ENCODE results near the gene DPP6. TPM values are rescaled to one million over a fixed set of nuclear protein-coding genes. Genes with fewer than 3 reads are reported as not detected.

Gene DPP6
- polyA plus RNA-seq, 1 donor (not counting 4 experiments of a cell fraction or from before 2014, with no cell fraction given): not detected

DNA sequence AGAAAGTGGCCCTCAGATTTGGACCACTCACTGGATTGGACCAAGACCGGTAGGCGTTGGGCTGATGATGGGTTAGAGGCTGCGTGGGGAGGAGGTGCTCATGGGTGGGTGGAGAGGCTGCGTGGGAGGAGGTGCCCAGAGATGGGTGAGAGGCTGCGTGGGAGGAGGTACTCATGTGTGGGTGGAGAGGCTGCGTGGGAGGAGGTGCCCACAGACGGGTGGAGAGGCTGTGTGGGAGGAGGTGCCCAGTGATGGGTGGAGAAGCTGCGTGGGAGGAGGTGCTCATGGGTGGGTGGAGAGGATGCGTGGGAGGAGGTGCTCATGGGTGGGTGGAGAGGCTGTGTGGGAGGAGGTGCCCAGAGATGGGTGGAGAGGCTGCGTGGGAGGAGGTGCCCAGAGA, 604.4 kb downstream of the DPP6 start:
- H4K20me1 ChIP-seq (ENCODE audit: control insufficient read depth, extremely low read depth, insufficient read depth, low read length): no peaks in the 10 kb centered on the region
- H3K4me1 ChIP-seq (ENCODE audit: control insufficient read depth, extremely low read depth, insufficient read depth, low read length): no peaks in the 10 kb centered on the region
- H3K9ac ChIP-seq (ENCODE audit: control insufficient read depth, extremely low read depth, insufficient read depth, low read length): no peak overlapping the region
- FAIRE-seq (no peak), DNase-seq (ENCODE audit: low read depth, low spot score) (no peak)
- H3K27ac ChIP-seq (ENCODE audit: control insufficient read depth, insufficient read depth, low read length): no peak overlapping the region
- TF ChIP-seq EZH2 (IDR thresholded peaks at IDR 0.05; ENCODE audit: low read length): no peak
- TF ChIP-seq, protein P1, sequence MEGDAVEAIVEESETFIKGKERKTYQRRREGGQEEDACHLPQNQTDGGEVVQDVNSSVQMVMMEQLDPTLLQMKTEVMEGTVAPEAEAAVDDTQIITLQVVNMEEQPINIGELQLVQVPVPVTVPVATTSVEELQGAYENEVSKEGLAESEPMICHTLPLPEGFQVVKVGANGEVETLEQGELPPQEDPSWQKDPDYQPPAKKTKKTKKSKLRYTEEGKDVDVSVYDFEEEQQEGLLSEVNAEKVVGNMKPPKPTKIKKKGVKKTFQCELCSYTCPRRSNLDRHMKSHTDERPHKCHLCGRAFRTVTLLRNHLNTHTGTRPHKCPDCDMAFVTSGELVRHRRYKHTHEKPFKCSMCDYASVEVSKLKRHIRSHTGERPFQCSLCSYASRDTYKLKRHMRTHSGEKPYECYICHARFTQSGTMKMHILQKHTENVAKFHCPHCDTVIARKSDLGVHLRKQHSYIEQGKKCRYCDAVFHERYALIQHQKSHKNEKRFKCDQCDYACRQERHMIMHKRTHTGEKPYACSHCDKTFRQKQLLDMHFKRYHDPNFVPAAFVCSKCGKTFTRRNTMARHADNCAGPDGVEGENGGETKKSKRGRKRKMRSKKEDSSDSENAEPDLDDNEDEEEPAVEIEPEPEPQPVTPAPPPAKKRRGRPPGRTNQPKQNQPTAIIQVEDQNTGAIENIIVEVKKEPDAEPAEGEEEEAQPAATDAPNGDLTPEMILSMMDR (optimal IDR thresholded peaks at IDR 0.05 in 1 of 3, IDR thresholded peaks at IDR 0.05 in 1 of 3, conservative IDR thresholded peaks at IDR 0.05 in 1 of 3; ENCODE audit: extremely low read depth in 1 of 3, insufficient read depth in 2 of 3, low read length in 3 of 3): no peak
- H3K4me3 ChIP-seq (ENCODE audit: control insufficient read depth in 2 of 3, extremely low read depth in 1 of 3, insufficient read depth in 2 of 3, low read depth in 1 of 3, low read length in 3 of 3): no peak overlapping the region
- no peak overlapping the region for H2AFZ ChIP-seq (ENCODE audit: control insufficient read depth, low read length)
- H3K9me3 ChIP-seq (ENCODE audit: control insufficient read depth, low read depth, low read length): peaks cover 5% of the 10 kb centered on the region
- dilution Hi-C loops (cut with MboI; ENCODE audit: extremely low pct_ligation_motif_present, low sequenced_read_pairs): no loop called here
- H3K9me1 ChIP-seq (ENCODE audit: control insufficient read depth, extremely low read depth, insufficient read depth, low read length): no peaks in the 10 kb centered on the region
- no peak overlapping the region for H3K4me2 ChIP-seq (ENCODE audit: control insufficient read depth, extremely low read depth, insufficient read depth, low read depth, low read length)
- no peaks in the 10 kb centered on the region for H3K27me3 ChIP-seq (ENCODE audit: control insufficient read depth, extremely low read depth, insufficient read depth, low read length)
- no peaks in the 10 kb centered on the region for H3K79me2 ChIP-seq (ENCODE audit: control insufficient read depth, insufficient read depth, low read length)
- H3K36me3 ChIP-seq (ENCODE audit: control insufficient read depth in 2 of 2, extremely low read depth in 1 of 2, insufficient read depth in 2 of 2, low read length in 2 of 2): no peaks in the 10 kb centered on the region

- Histone ChIP-seq H3K9ac (ENCODE audit: control insufficient read depth, extremely low read depth, insufficient read depth, low read length) (no peak overlapping the region), H3K36me3 (ENCODE audit: control insufficient read depth in 2 of 2, extremely low read depth in 1 of 2, insufficient read depth in 2 of 2, low read length in 2 of 2) (no peaks in the 10 kb centered on the region), H3K4me2 (ENCODE audit: control insufficient read depth, extremely low read depth, insufficient read depth, low read depth, low read length) (no peak overlapping the region), H3K79me2 (ENCODE audit: control insufficient read depth, insufficient read depth, low read length) (no peaks in the 10 kb centered on the region), H3K9me3 (ENCODE audit: control insufficient read depth, low read depth, low read length) (peaks cover 5% of the 10 kb centered on the region), H2AFZ (ENCODE audit: control insufficient read depth, low read length) (no peak overlapping the region), H3K4me3 (ENCODE audit: control insufficient read depth in 2 of 3, extremely low read depth in 1 of 3, insufficient read depth in 2 of 3, low read depth in 1 of 3, low read length in 3 of 3) (no peak overlapping the region), H3K27me3 (ENCODE audit: control insufficient read depth, extremely low read depth, insufficient read depth, low read length) (no peaks in the 10 kb centered on the region), H3K4me1 (ENCODE audit: control insufficient read depth, extremely low read depth, insufficient read depth, low read length) (no peaks in the 10 kb centered on the region), H3K27ac (ENCODE audit: control insufficient read depth, insufficient read depth, low read length) (no peak overlapping the region), H3K9me1 (ENCODE audit: control insufficient read depth, extremely low read depth, insufficient read depth, low read length) (no peaks in the 10 kb centered on the region), H4K20me1 (ENCODE audit: control insufficient read depth, extremely low read depth, insufficient read depth, low read length) (no peaks in the 10 kb centered on the region)
- no peak for FAIRE-seq
- dilution Hi-C loops (cut with MboI; ENCODE audit: extremely low pct_ligation_motif_present, low sequenced_read_pairs): no loop called here
- no peak for DNase-seq (ENCODE audit: low read depth, low spot score)
- no peak for TF ChIP-seq EZH2 (IDR thresholded peaks at IDR 0.05; ENCODE audit: low read length)
- TF ChIP-seq, protein P1 (optimal IDR thresholded peaks at IDR 0.05 in 1 of 3, IDR thresholded peaks at IDR 0.05 in 1 of 3, conservative IDR thresholded peaks at IDR 0.05 in 1 of 3; ENCODE audit: extremely low read depth in 1 of 3, insufficient read depth in 2 of 3, low read length in 3 of 3): no peak
Observed at GRCh38 chr7:154666768-154667167, 614.6 kb downstream of the DPP6 start.

Measured in keratinocyte (primary cell).